Mammary epithelial cell (primary cell): Measurements from ENCODE around the gene CLDN14.

Source experiments
- EZH2 ChIP-seq: IDR thresholded peaks from 2 replicates; pipeline ENCODE4 v1.6.1; 2012; ENCODE audit warnings: low read length, inconsistent platforms, borderline replicate concordance
- TF ChIP-seq, protein P1 (sequence below), 2 donors: IDR thresholded peaks in 1 of 2; conservative IDR thresholded peaks in 1 of 2; 2 replicates each; pipeline ENCODE4 v1.5.1; 2011 to 2012; ENCODE audit warnings: inconsistent platforms in 2 of 2, low read length in 2 of 2, mild to moderate bottlenecking in 2 of 2, control low read depth in 1 of 2, low read depth in 1 of 2; ENCODE audit not compliant: insufficient read depth in 1 of 2; ENCODE audit errors: extremely low read depth in 1 of 2

DNA sequence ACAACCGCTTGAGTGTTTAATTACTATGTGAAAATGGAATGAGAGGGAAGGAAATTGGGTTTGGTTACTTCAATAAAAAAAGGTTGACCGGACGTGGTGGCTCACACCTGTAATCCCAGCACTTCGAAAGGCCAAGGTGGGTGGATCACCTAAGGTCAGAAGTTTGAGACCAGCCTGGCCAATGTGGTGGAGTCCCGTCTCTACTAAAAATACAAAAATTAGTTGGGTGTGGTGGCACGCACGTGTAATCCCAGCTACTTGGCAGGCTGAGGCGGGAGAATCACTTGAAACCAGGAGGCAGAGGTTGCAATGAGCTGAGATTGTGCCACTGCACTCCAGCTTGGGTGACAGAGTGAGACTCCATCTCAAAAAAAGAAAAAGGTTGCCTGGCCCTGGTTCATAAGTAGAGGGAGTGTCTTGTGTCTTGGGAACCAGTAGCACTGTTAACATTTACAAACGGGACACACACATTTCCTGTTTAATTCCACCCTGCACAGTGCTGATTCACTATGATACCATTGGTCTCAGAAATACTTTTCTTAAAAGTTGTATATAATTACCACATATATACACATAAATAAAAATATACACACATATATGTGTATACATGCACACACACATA is 27.6 kb upstream of the CLDN14 start:
- TF ChIP-seq, protein P1, sequence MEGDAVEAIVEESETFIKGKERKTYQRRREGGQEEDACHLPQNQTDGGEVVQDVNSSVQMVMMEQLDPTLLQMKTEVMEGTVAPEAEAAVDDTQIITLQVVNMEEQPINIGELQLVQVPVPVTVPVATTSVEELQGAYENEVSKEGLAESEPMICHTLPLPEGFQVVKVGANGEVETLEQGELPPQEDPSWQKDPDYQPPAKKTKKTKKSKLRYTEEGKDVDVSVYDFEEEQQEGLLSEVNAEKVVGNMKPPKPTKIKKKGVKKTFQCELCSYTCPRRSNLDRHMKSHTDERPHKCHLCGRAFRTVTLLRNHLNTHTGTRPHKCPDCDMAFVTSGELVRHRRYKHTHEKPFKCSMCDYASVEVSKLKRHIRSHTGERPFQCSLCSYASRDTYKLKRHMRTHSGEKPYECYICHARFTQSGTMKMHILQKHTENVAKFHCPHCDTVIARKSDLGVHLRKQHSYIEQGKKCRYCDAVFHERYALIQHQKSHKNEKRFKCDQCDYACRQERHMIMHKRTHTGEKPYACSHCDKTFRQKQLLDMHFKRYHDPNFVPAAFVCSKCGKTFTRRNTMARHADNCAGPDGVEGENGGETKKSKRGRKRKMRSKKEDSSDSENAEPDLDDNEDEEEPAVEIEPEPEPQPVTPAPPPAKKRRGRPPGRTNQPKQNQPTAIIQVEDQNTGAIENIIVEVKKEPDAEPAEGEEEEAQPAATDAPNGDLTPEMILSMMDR (conservative IDR thresholded peaks at IDR 0.05 in 1 of 2, IDR thresholded peaks at IDR 0.05 in 1 of 2; ENCODE audit: extremely low read depth in 1 of 2, insufficient read depth in 1 of 2, low read depth in 1 of 2, low read length in 2 of 2), result no peak
- TF ChIP-seq EZH2, result no peak
